GM21723 (cell line): Measurements from ENCODE around the gene FAM187B.

ENCODE experiments used
- ATAC-seq: cut with Tn5 transposase; IDR thresholded peaks from one replicate; pipeline ENCODE4 v1.9.1; 2021; ENCODE audit warnings: mild to moderate bottlenecking, moderate library complexity; ENCODE audit not compliant: unreplicated experiment

Gene FAM187B

GRCh38 chr19:35179830-35180229, 48.7 kb downstream of the FAM187B start:
- no peak for ATAC-seq

GRCh38 chr19:35178701-35179100, 49.8 kb downstream of the FAM187B start:
- ATAC-seq: no peak

- ATAC-seq: no peak
Measured at GRCh38 chr19:35177377-35178274, 50.9 kb downstream of the FAM187B start.

GRCh38 chr19:35176181-35176570, 52.4 kb downstream of the FAM187B start:
- no peak for ATAC-seq
